Suppressor macrophage treated with lipopolysaccharide for 4 hours (primary cell): Measurements from ENCODE around the gene TEC.
"Not testable (repeated sequence)": the region's sequence is repeated elsewhere in the genome, so short reads cannot be mapped to it uniquely, and the experiment has no call there.

Experiments
- DNase-seq: peaks from one replicate; pipeline ENCODE4 v3.0.0-alpha.2; 2020

Gene TEC

DNA sequence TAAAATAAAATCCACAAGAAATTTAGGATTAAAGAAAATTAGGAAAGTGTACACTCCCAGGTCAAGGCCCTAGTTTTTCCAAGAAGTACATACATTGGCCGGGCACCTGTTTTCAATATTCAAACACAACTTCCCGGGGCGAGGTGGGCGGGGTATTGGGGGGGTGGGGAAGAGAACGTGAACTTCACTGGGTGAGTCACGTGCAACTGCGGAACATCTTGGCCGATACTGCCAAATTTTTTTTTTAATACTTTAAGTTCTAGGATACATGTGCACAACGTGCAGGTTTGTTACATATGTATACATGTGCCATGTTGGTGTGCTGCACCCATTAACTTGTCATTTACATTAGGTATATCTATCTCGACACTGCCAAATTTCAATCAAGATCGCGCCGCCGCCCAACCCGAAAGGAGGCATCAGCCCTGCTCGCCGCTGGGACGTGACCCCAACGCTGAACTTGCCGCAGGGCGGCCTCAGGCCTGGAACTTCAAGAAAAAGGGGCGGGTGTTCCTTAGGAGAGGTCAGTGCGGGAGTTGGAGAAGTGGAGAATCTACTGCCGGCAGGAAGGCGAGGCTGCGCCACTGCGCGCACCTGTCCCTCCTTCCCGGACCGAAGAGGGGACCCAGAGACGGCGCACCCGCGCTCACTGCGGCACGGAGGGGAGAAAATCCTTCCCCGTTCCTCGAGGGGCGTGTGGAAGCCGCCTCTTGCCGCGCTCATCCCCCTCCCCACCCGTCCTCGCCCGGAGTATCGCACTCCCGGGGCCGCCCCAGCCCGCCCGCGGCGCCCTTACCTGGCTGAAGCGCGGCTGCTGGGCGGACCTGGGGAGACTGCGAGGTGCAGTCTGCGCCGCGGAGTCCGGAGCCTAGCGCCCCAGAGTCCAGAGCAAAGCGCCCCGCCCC, at the start of gene TEC:
TSS of gene TEC (minus strand) at position 883 of the 905 bp plus-strand sequence. CDS start 41,224 bp downstream, outside the sequence.
- peak; percentile 66 for DNase-seq

DNA sequence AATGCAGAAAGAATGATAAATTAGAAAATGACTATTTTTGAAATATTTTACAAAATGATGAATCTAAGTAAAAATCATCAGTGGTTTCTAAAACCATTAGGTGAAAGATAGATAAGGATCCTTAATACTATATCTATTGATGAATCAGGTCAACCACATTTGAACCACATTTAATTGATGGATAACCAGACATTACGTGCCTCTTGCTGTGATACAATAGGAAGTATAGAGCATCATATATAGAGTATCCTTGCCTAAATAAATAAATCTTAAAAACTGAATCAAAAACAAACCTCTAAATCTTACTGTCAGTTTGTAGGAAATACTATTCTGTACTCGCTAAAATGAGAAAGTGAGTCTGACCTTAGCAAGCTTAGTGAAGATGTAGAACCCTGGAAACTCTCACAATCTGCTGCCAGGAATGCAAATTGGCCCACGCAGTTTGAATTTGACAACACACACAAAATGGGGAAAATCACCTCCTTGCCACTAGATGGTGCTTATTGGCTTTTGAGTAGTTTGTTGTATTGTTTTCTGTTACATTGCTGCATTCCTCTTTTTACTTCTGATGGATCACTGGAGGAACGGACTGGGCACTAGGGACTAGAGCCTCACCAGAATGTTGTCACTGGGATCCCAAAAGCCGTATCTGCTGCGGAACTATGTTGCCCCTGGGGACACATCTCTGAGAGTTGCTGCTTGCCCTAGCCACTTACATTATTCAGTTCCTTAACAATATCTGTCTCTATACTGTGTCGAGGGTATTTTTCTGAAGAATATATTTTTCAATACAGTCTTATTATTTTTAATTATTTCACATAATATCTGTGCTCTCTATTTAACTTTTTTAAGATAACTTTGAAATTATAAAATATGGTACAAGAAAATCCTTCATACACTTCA, 46.3 kb upstream of the TEC start:
- peak; percentile 65 for DNase-seq

DNA sequence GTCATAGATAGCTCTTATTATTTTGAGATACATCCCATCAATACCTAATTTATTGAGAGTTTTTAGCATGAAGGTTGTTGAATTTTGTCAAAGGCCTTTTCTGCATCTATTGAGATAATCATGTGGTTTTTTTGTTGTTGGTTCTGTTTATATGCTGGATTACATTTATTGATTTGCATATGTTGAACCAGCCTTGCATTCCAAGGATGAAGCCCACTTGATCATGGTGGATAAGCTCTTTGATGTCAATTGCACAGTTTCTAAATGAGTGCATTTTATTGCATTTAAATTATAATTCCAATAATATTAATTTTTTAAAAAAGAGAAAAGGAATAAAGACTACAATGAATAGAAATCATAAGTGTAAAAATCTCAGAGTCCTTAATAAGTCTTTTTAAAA, 45.1 kb upstream of the TEC start:
- DNase-seq: not testable (repeated sequence)

- no peak for DNase-seq
Measured at GRCh38 chr4:48311896-48312295, 42.3 kb upstream of the TEC start.

DNA sequence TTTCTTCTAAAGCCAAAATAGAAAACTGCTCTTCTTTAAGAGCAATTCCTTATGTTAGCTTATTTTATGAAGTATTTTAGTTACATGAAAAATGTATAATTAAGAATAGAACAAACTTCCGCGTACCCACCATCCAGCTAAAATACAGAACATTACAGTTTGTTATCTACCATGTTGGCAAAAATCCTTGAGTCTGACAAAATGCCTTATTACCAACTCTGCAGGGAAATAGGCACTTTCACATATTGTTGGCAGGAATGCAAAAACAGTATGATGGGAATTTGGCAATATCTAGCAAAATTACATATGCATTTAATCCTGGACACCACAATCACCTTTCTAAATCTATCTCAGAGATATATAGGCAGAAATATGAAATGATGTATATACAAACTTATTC, 39.3 kb upstream of the TEC start:
- DNase-seq: no peak

DNA sequence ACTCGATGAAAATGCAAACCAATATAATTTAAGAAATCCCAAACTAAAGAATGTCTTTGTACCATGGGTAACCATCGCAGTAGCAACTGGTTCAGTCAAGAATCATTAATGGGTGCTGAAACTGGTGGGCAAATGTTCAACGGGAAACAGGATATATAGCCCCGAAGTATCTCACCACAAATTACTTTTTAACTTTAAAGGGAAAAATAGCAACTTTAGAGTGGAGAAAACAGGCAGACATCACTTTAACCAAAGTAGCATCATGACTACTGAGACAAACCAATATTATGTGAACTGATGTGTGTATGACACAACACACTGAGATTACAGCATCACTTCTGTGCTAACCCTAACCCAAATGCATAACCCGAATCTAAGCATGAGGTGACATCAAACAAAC, 37.9 kb upstream of the TEC start:
- no peak for DNase-seq

DNA sequence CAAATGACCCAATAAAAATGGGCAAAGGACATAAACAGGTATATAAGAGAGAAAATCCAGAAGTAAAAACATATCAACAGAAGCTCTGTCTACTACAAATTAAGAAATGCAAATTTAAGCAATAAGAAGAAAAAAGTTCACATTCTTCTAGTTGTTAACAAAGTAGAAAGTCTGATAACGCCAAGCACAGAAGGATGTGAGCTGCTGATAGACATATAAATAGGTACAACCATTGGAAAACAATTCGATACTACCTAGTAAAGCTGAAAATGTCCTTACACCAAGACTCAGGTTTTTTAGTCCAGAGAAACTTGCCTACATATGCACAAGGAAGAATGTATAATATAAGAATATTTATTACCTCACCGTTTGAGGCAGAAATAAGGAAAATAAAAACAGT, 35.9 kb upstream of the TEC start:
- DNase-seq: no peak

DNA sequence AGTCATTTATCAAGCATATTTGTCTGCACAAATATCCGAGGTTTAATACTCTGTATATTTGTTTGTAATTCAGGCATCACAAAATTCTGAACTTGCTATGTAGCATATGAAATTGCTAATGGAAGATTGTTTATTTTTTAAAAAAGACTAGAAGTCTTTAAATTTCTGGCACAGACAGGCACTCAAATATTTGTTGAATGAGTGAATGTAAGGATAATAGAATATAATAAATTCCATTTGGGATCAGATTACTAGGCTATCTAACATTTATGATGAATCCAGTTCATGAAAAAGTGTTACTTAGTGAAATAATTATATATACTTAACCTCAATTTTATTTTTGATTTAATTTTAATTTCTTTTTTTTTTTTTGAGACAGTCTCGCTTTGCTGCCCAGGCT, 30.4 kb upstream of the TEC start:
- no peak for DNase-seq

DNA sequence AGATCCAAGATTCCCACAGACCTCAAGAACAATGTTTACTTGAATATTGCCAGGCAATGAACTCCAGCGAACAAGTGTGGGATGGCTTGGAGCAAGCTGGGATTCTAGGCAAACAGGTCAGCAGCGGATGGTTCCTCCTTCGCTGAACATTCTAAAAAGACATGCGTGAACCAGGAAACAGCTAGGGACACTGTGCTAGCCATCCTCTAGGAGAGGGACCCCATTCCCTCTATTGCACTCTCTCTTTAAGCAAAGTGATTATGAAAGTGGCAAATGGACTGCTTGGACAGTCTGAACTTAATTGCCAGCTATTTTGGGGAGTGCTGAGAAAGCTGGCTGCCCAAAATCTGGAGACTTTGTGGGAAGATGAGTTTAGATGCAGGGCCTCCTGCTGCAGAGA, 29.9 kb upstream of the TEC start:
- DNase-seq: no peak

GRCh38 chr4:48297256-48297846, 27.7 kb upstream of the TEC start:
- DNase-seq: no peak

- DNase-seq: no peak
Measured at GRCh38 chr4:48296365-48296764, 26.7 kb upstream of the TEC start.

DNA sequence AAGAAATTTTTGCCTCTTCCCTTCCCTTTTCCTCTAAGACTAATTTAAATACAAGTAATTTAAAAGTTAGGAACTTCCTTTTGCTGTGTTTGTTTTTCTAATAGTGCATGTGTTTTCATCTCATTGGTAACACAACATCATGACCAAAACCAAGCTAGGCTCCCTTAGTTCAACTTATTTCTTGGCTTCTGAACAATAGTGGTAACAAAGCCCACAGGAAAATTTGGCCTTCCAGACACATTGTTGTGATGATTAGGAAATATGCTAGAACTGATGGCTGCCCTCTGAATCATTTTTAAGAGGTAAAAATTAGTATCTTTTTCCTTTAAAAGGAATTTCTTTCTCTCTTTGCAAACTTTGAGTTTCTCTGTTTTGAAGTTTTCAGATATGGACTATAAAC, 25.5 kb upstream of the TEC start:
- DNase-seq: no peak

- not testable (repeated sequence) for DNase-seq
Measured at GRCh38 chr4:48292218-48292790, 22.7 kb upstream of the TEC start.

DNA sequence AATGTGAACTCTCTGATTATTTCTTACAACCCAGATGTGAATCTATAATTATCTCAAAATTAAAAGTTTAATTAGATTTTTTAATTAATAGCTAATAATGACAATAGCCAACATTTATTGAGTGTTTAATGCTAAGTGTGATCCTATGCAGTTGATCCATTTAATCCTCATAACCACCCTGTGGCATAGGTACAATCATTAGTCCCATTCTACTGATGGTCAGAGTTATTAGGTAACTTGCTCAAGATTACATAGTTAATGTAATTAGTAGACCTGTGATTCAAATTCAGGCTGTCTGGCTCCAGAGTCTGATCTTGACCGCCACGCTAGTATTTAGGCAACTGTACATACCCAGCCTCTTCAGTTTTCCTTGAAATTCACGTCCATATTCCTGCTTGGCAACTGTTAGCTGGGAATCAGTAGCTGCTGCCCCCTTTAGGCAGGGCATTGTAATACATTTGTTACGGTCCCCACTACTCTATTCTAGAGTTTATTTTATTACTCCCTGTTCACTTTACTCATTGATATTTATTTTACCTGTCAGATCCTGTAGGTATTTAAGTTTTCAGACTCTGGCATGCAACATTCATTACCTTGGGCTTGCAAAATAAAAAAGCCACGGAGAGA, 20.6 kb upstream of the TEC start:
- peak; percentile 53 for DNase-seq

DNA sequence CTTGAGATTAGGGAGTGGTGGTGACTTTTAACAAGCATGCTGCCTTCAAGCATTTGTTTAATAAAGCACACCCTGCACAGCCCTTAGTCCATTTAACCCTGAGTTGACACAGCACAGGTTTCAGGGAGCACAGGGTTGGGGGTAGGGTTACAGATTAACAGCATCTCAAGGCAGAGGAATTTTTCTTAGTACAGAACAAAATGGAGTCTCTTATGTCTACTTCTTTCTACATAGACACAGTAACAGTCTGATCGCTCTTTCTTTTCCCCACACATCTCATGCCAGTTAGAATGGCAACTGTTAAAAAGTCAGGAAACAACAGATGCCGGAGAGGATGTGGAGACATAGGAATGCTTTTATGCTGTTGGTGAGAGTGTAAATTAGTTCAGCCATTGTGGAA, 16.4 kb upstream of the TEC start:
- DNase-seq: not testable (repeated sequence)

DNA sequence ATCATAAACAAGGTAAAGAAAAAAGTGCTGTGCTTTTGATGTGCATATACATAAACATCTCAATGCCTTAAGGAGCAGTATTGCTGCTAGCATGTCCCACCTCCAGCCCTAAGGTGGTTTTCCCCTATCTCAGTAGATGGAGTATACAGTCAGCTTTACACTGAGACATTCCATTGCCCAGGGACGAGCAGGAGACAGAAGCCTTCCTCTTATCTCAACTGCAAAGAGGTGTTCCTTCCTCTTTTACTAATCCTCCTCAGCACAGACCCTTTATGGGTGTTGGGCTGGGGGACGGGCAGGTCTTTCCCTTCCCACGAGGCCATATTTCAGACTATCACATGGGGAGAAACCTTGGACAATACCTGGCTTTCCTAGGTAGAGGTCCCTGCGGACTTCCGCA, 16.0 kb upstream of the TEC start:
- not testable (repeated sequence) for DNase-seq

DNA sequence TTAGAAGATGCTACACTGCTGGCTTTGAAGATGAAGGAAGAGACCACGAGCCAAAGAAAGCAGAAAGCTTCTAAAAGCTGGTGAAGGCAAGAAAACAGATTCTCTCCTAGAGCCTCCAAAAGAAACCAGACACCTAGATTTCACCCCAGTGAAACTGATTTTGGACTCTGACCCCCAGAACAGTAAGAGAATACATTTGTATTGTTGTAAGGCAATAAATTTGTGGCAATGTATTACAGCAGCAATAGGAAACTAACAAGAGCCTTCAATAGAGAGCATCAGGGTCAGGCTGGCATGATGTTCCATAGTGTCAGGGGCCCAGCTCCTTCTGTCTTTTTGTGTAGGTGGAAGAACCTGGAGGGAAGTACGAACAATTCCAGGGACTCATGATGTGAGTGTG, 6.0 kb upstream of the TEC start:
- DNase-seq: no peak

DNA sequence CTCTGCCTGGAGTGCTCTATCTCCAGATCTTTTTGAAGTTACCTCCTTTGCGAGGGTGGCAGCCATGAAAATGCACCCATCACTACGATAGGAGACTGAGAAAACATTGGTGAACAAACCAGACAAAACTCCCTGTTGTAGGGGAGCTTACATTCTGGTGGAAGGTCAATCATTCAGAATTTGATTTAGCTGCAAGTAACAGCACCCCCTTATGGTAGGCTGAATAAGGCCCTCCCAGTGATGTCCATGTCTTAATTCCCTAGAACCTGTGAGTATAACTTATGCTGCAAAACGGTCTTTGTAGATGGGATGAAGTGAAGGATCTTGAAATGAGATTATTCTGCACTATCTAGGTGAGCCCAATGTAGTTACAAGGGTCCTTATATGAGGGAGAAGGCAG, 5.6 kb upstream of the TEC start:
- DNase-seq: peak; percentile 59

DNA sequence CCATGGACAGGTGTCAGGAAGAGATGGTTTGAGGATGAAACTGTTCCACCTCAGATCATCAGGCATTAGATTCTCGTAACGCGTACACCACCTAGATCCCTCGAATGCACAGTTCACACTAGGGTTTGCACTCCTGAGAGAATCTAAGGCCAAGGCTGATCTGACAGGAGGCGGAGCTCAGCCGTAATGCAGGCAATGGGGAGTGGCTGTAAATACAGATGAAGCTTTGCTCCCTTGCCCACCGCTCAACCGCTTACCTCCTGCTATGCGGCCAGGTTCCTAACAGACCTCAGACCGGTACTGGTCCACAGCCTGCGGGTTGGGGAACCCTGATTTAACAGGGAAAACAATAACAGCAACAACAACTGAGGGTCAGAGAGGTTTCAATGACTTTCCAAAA, 2.0 kb upstream of the TEC start:
- DNase-seq: no peak

DNA sequence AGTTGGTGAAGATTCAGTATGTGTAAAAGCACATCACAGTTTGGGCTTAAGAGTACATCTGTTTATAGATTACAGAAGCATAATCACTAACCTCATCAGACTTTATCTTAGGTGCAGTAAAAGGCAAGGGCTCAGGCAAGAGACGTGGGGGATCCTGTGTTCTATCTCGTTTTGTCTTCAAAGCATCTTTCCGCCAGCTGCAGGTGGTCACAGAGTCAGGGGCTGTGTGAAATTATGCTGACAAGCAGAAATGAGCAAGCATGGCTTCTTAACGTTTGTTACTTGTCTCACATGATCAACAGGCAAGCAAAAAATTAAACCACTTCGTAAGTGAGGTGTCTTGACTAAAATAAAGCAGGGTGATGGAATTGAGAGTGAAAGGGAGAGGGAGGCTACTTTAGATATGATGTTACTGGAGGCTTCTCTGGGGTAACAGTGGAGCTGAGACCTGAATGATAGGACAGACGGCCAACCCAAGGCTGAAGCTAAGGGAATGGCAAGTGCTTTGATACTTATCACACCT, 1.4 kb upstream of the TEC start:
- DNase-seq: no peak

- DNase-seq: peak; percentile 26
Measured at GRCh38 chr4:48270523-48270897, 872 bp upstream of the TEC start.

DNA sequence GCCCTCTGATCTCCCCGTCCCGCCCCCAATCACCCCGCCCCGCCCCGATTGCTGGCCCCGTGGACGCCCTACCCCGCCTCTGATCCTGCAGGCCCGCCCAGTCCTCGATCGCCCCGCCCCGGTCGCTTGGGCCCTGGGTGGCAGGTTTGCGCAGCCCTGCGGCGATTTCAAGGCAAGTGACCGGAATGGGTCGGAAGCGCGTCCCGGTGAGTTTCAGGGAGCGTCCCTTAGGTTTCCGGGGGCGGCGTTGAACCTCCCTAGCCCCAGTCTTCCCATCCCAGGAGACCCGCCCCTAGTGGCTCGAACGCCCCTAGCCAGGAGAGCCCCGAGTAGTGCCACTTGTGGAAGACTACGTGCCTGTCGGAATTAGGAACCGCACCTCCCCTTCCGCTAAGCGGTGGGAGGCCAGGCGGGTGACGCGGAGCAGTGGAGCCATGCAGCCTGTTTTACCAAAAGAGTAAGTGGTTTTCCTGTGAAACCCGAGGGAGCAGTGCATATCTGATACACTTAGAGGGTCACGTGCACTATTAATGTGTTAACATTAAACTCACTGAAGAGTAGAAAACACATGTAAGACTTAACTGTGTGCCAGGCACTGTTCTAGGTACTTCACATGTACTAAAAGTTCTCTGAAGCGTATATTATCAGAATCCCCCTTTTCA, 354 bp upstream of the TEC start:
- DNase-seq: peak; percentile 96
